GM23338 (cell line): ENCODE measurements around the gene NR1I2. TPM values are rescaled to one million over a fixed set of nuclear protein-coding genes. Genes with fewer than 3 reads are reported as not detected.

Source experiments
- ATAC-seq: fragments of 200-7000 bp; cut with Tn5 transposase; 3 replicates; pipeline ENCODE4 v1.9.1; 2020
- DNase-seq: peaks from one replicate; pipeline ENCODE4 v3.0.0-alpha.2; 2015; ENCODE audit warnings: low spot score
- H2AFZ ChIP-seq: fragments of 200-600 bp; sonication (generic); 2 replicates; pipeline ENCODE4 v1.8.0; 2016; ENCODE audit warnings: antibody characterized with exemption, mild to moderate bottlenecking, moderate library complexity
- H3F3A ChIP-seq: fragments of 200-600 bp; sonication (generic); replicated peaks from 2 replicates; pipeline ENCODE4 v1.8.0; 2017; ENCODE audit warnings: antibody characterized with exemption, mixed run types, low read depth
- H3K27ac ChIP-seq: fragments of 200-600 bp; sonication (generic); 2 replicates; pipeline ENCODE4 v1.6.1; 2016; ENCODE audit warnings: low read depth
- H3K27me3 ChIP-seq: fragments of 200-600 bp; sonication (generic); 2 replicates; pipeline ENCODE4 v1.8.0; 2016; ENCODE audit warnings: mild to moderate bottlenecking, mixed run types, moderate library complexity; ENCODE audit not compliant: insufficient read depth
- H3K36me3 ChIP-seq: fragments of 200-600 bp; sonication (generic); 2 replicates; pipeline ENCODE4 v1.8.0; 2016; ENCODE audit warnings: mild to moderate bottlenecking; ENCODE audit not compliant: insufficient read depth
- H3K4me1 ChIP-seq: fragments of 200-600 bp; sonication (generic); 2 replicates; pipeline ENCODE4 v1.8.0; 2016; ENCODE audit warnings: mild to moderate bottlenecking, moderate library complexity; ENCODE audit not compliant: insufficient read depth
- H3K4me2 ChIP-seq: fragments of 200-600 bp; sonication (generic); 2 replicates; pipeline ENCODE4 v1.7.1; 2017; ENCODE audit warnings: mixed run types
- H3K4me3 ChIP-seq: fragments of 200-600 bp; sonication (generic); 2 replicates; pipeline ENCODE4 v1.6.1; 2016; ENCODE audit warnings: mixed run types
- H3K79me2 ChIP-seq: fragments of 200-600 bp; sonication (generic); replicated peaks from 2 replicates; pipeline ENCODE4 v1.8.0; 2017; ENCODE audit warnings: mild to moderate bottlenecking; ENCODE audit not compliant: insufficient read depth
- H3K9me2 ChIP-seq: fragments of 200-600 bp; sonication (generic); 2 replicates; pipeline ENCODE4 v1.8.0; 2017; ENCODE audit not compliant: insufficient read depth
- H4K20me1 ChIP-seq: fragments of 200-600 bp; sonication (generic); replicated peaks from 2 replicates; pipeline ENCODE4 v1.8.0; 2017; ENCODE audit warnings: mild to moderate bottlenecking; ENCODE audit not compliant: insufficient read depth
- H3K27ac Mint-ChIP-seq: 2 replicates; pipeline ENCODE4 v1.8.0; 2020; ENCODE audit warnings: inconsistent platforms, mild to moderate bottlenecking, moderate library complexity, mixed read lengths
- H3K27me3 Mint-ChIP-seq: 3 replicates; pipeline ENCODE4 v1.8.0; 2022; ENCODE audit warnings: low read depth, mild to moderate bottlenecking, moderate library complexity, mixed read lengths, inconsistent platforms; ENCODE audit not compliant: insufficient read depth, poor library complexity
- H3K36me3 Mint-ChIP-seq: 3 replicates; pipeline ENCODE4 v1.8.0; 2021; ENCODE audit warnings: low read depth, mild to moderate bottlenecking, inconsistent platforms, moderate library complexity, mixed read lengths
- H3K4me1 Mint-ChIP-seq: 3 replicates; pipeline ENCODE4 v1.8.0; 2020; ENCODE audit warnings: mild to moderate bottlenecking, inconsistent platforms, mixed read lengths
- H3K4me3 Mint-ChIP-seq: 3 replicates; pipeline ENCODE4 v1.8.0; 2021; ENCODE audit warnings: moderate library complexity, mild to moderate bottlenecking, inconsistent platforms, mixed read lengths
- H3K9me3 Mint-ChIP-seq: 3 replicates; pipeline ENCODE4 v1.8.0; 2020; ENCODE audit warnings: moderate library complexity, mild to moderate bottlenecking, inconsistent platforms, mixed read lengths
- CREB1 ChIP-seq: fragments of 250-450 bp; sonication (Bioruptor Pico); IDR thresholded peaks from 2 replicates; pipeline ENCODE4 v1.5.0; 2020; ENCODE audit warnings: low read depth, mild to moderate bottlenecking, moderate library complexity
- CTCF ChIP-seq, 2 experiments: fragments of 200-600 bp in 1 of 2; sonication (generic) in 1 of 2; conservative IDR thresholded peaks; 2 replicates each; pipeline versions ENCODE4 v1.5.1 to v1.6.1; 2016 to 2017; ENCODE audit warnings: antibody characterized with exemption in 2 of 2, low read depth in 2 of 2, mild to moderate bottlenecking in 2 of 2, moderate library complexity in 1 of 2
- EZH2 ChIP-seq: fragments of 200-600 bp; sonication (generic); IDR thresholded peaks from one replicate; pipeline ENCODE4 v1.8.0; 2017; ENCODE audit warnings: antibody characterized with exemption, mild to moderate bottlenecking, low read depth; ENCODE audit not compliant: unreplicated experiment
- EZH2phosphoT487 ChIP-seq: fragments of 200-600 bp; sonication (generic); IDR thresholded peaks from one replicate; pipeline ENCODE4 v1.8.1; 2018; ENCODE audit warnings: antibody characterized with exemption; ENCODE audit not compliant: unreplicated experiment
- JUNB ChIP-seq: IDR thresholded peaks from one replicate; pipeline ENCODE4 v1.6.1; 2016; ENCODE audit warnings: antibody characterized with exemption; ENCODE audit not compliant: unreplicated experiment
- NANOG ChIP-seq: IDR thresholded peaks from 2 replicates; pipeline ENCODE4 v1.6.1; 2016; ENCODE audit warnings: antibody characterized with exemption, borderline replicate concordance
- POLR2AphosphoS5 ChIP-seq: IDR thresholded peaks from 2 replicates; pipeline ENCODE4 v1.6.1; 2016; ENCODE audit warnings: antibody characterized with exemption, low read depth
- REST ChIP-seq: IDR thresholded peaks from one replicate; pipeline ENCODE4 v1.6.1; 2018; ENCODE audit warnings: antibody characterized with exemption; ENCODE audit not compliant: unreplicated experiment
- STAT1 ChIP-seq: IDR thresholded peaks from one replicate; pipeline ENCODE4 v1.6.1; 2016; ENCODE audit warnings: antibody characterized with exemption; ENCODE audit not compliant: unreplicated experiment
- ZNF331 ChIP-seq: fragments of 250-450 bp; sonication (Bioruptor Pico); IDR thresholded peaks from 2 replicates; pipeline ENCODE4 v1.5.0; 2020; ENCODE audit warnings: low read depth, mild to moderate bottlenecking, moderate library complexity
- polyA plus RNA-seq: library from polyadenylated mRNA; unstranded; fragments of >200 nt; fragmentation: Nextera tagmentation; extraction: Ambion mirVana; gene quantifications from 2 replicates; pipeline ENCODE4 v1.2.1, GENCODE V29; 2016
- total RNA-seq: library from RNA; depleted of rRNA; stranded (reverse); fragments of >200 nt; shearing (Covaris generic); gene quantifications from 2 replicates; pipeline ENCODE4 v1.2.3, GENCODE V29; 2014
- TF ChIP-seq, protein P1 (sequence below): IDR thresholded peaks from 2 replicates; pipeline ENCODE4 v1.6.1; 2016; ENCODE audit warnings: antibody characterized with exemption
- TF ChIP-seq, protein P2 (sequence below): fragments of 250-450 bp; sonication (Bioruptor Pico); IDR thresholded peaks from 2 replicates; pipeline ENCODE4 v1.5.0; 2020; ENCODE audit warnings: mild to moderate bottlenecking, moderate library complexity

Gene NR1I2
- total and polyA plus RNA-seq, 2 experiments from 2014 or later: 0.89 to 4.4 TPM

- TF ChIP-seq, protein P1, sequence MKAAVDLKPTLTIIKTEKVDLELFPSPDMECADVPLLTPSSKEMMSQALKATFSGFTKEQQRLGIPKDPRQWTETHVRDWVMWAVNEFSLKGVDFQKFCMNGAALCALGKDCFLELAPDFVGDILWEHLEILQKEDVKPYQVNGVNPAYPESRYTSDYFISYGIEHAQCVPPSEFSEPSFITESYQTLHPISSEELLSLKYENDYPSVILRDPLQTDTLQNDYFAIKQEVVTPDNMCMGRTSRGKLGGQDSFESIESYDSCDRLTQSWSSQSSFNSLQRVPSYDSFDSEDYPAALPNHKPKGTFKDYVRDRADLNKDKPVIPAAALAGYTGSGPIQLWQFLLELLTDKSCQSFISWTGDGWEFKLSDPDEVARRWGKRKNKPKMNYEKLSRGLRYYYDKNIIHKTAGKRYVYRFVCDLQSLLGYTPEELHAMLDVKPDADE: no peak
- no peak for TF ChIP-seq JUNB
- no peak for TF ChIP-seq ZNF331
- TF ChIP-seq EZH2: no peak
- TF ChIP-seq CTCF (conservative IDR thresholded peaks at IDR 0.05; ENCODE audit: low read depth in 2 of 2): no peak
- no peak for TF ChIP-seq REST
- no peak for TF ChIP-seq EZH2phosphoT487
- no peak for TF ChIP-seq POLR2AphosphoS5
- no peak for TF ChIP-seq NANOG
These were observed 13.9 kb downstream of the NR1I2 start (continued) for GRCh38 chr3:119795849-119796248.

DNA sequence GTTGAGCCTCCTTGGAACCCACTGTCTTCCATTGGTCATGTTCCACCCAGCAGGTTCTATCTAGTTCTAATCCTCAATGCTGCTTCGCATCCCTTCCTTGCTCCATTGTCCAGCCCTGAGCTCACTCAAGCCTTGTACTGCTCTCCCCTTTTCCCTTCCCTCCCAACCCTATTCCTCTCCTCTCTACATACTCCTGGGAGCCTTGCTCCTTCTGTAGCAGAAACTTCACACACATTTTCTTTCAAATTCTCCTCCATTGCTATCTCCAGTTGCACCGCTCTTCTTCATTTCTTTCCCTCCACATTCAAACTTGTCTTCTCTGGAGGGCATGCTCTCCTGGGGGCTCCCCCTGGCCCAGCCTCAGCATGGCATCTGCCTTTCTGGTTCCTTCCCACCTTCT, 14.5 kb downstream of the NR1I2 start:
- Histone ChIP-seq H4K20me1 (no peaks in the 10 kb centered on the region), H3K4me1 (peaks cover 9% of the 10 kb centered on the region; the same call in 1 of the 2 replicates), H3K9me2 (peaks cover 7% of the 10 kb centered on the region; the same call in 1 of the 2 replicates), H3K27ac (no peak overlapping the region), H3F3A (no peaks in the 10 kb centered on the region), H3K4me2 (no peak overlapping the region), H3K4me3 (no peak overlapping the region), H2AFZ (peak overlapping the region; percentile 89), H3K36me3 (no peaks in the 10 kb centered on the region), H3K79me2 (no peaks in the 10 kb centered on the region), H3K27me3 (no peaks in the 10 kb centered on the region)
- H3K27me3 Mint-ChIP-seq: peaks cover 5% of the 10 kb centered on the region
- ATAC-seq (no peak), DNase-seq (no peak)
- H3K9me3 Mint-ChIP-seq: no peaks in the 10 kb centered on the region
- H3K36me3 Mint-ChIP-seq: no peaks in the 10 kb centered on the region
- H3K4me1 Mint-ChIP-seq: peaks cover 11% of the 10 kb centered on the region
- no peak overlapping the region for H3K4me3 Mint-ChIP-seq
- H3K27ac Mint-ChIP-seq: no peak overlapping the region
- TF ChIP-seq CREB1 (CRISPR knock-in tag) (no peak), EZH2 (no peak), EZH2phosphoT487 (no peak), STAT1 (no peak), JUNB (no peak)
- TF ChIP-seq, protein P1: no peak
- TF ChIP-seq, protein P2, sequence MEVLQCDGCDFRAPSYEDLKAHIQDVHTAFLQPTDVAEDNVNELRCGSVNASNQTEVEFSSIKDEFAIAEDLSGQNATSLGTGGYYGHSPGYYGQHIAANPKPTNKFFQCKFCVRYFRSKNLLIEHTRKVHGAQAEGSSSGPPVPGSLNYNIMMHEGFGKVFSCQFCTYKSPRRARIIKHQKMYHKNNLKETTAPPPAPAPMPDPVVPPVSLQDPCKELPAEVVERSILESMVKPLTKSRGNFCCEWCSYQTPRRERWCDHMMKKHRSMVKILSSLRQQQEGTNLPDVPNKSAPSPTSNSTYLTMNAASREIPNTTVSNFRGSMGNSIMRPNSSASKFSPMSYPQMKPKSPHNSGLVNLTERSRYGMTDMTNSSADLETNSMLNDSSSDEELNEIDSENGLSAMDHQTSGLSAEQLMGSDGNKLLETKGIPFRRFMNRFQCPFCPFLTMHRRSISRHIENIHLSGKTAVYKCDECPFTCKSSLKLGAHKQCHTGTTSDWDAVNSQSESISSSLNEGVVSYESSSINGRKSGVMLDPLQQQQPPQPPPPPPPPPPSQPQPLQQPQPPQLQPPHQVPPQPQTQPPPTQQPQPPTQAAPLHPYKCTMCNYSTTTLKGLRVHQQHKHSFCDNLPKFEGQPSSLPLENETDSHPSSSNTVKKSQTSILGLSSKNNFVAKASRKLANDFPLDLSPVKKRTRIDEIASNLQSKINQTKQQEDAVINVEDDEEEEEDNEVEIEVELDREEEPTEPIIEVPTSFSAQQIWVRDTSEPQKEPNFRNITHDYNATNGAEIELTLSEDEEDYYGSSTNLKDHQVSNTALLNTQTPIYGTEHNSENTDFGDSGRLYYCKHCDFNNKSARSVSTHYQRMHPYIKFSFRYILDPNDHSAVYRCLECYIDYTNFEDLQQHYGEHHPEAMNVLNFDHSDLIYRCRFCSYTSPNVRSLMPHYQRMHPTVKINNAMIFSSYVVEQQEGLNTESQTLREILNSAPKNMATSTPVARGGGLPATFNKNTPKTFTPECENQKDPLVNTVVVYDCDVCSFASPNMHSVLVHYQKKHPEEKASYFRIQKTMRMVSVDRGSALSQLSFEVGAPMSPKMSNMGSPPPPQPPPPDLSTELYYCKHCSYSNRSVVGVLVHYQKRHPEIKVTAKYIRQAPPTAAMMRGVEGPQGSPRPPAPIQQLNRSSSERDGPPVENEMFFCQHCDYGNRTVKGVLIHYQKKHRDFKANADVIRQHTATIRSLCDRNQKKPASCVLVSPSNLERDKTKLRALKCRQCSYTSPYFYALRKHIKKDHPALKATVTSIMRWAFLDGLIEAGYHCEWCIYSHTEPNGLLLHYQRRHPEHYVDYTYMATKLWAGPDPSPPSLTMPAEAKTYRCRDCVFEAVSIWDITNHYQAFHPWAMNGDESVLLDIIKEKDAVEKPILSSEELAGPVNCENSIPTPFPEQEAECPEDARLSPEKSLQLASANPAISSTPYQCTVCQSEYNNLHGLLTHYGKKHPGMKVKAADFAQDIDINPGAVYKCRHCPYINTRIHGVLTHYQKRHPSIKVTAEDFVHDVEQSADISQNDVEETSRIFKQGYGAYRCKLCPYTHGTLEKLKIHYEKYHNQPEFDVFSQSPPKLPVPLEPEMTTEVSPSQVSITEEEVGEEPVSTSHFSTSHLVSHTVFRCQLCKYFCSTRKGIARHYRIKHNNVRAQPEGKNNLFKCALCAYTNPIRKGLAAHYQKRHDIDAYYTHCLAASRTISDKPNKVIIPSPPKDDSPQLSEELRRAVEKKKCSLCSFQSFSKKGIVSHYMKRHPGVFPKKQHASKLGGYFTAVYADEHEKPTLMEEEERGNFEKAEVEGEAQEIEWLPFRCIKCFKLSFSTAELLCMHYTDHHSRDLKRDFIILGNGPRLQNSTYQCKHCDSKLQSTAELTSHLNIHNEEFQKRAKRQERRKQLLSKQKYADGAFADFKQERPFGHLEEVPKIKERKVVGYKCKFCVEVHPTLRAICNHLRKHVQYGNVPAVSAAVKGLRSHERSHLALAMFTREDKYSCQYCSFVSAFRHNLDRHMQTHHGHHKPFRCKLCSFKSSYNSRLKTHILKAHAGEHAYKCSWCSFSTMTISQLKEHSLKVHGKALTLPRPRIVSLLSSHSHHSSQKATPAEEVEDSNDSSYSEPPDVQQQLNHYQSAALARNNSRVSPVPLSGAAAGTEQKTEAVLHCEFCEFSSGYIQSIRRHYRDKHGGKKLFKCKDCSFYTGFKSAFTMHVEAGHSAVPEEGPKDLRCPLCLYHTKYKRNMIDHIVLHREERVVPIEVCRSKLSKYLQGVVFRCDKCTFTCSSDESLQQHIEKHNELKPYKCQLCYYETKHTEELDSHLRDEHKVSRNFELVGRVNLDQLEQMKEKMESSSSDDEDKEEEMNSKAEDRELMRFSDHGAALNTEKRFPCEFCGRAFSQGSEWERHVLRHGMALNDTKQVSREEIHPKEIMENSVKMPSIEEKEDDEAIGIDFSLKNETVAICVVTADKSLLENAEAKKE: no peak
